DND-41 (cell line): ENCODE data around the gene PHRF1.

Experiments
- EZH2 ChIP-seq: IDR thresholded peaks from 3 replicates; pipeline ENCODE4 v1.6.1; 2012; ENCODE audit warnings: borderline replicate concordance, low read depth, mild to moderate bottlenecking, moderate library complexity, low read length, inconsistent platforms; ENCODE audit not compliant: severe bottlenecking
- TF ChIP-seq, protein P1 (sequence below): IDR thresholded peaks from 2 replicates; pipeline ENCODE4 v1.5.1; 2012; ENCODE audit warnings: borderline replicate concordance, low read length, moderate library complexity, mild to moderate bottlenecking; ENCODE audit not compliant: poor library complexity, severe bottlenecking; ENCODE audit errors: extremely low read depth

DNA sequence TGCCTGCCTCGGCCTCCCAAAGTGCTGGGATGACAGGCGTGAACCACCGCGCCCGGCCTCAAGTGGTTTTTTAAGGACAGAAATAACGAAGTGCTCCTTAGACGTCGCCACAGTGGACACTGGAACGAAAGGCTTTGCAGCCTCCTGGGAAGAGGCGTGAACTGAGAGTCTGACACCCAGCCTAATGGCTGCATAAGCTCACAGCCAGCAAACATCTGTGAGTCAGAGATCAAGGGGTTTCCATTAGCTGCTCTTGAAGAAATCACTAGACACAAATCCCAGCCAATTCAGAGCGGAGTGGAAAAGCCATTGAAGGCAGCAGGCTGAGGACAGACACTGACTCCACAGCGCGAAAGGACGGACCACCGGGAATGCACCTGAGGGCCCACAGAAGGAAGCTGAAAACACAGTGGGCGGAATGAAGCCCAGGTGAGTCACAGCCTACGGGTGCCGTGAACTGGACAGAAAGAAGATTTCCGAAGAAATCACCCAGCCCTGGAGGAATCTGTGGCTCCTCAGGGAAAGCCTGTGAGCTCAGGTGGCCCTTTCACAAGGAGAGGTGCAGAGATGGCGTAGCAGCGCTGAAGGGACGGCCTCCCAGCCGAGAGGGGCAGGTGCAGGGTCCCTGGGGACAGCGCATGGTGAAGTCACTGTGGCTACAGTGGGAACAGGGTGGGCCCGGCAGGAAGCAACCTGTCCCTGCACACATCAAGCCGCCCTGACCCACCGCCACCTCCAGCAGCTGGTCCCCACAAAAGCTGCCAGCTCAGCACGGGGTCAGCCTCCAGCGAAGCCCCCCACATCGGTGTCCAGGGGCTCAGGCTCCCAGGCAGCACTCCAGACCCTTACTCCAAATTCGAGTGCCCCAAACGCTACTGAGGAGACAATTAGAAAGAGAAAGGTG is 27.3 kb upstream of the PHRF1 start:
- TF ChIP-seq, protein P1, sequence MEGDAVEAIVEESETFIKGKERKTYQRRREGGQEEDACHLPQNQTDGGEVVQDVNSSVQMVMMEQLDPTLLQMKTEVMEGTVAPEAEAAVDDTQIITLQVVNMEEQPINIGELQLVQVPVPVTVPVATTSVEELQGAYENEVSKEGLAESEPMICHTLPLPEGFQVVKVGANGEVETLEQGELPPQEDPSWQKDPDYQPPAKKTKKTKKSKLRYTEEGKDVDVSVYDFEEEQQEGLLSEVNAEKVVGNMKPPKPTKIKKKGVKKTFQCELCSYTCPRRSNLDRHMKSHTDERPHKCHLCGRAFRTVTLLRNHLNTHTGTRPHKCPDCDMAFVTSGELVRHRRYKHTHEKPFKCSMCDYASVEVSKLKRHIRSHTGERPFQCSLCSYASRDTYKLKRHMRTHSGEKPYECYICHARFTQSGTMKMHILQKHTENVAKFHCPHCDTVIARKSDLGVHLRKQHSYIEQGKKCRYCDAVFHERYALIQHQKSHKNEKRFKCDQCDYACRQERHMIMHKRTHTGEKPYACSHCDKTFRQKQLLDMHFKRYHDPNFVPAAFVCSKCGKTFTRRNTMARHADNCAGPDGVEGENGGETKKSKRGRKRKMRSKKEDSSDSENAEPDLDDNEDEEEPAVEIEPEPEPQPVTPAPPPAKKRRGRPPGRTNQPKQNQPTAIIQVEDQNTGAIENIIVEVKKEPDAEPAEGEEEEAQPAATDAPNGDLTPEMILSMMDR: no peak
- no peak for TF ChIP-seq EZH2
